HL-60 (cell line): ENCODE results near the gene IFI27L1.

Source experiments
- DNase-seq, 2 experiments: peaks; one replicate each; pipeline ENCODE4 v3.0.0-alpha.2; 2010 to 2020; ENCODE audit warnings: low read depth in 1 of 2, low spot score in 1 of 2
- H3K27ac ChIP-seq: fragments of 250-450 bp; sonication (Bioruptor Pico); replicated peaks from 2 replicates; pipeline ENCODE4 v1.5.1; 2020; ENCODE audit warnings: mild to moderate bottlenecking, moderate library complexity
- H3K27me3 ChIP-seq: fragments of 250-450 bp; sonication (Bioruptor Pico); 2 replicates; pipeline ENCODE4 v1.5.1; 2021; ENCODE audit warnings: mild to moderate bottlenecking, moderate library complexity; ENCODE audit not compliant: insufficient read depth, poor library complexity, severe bottlenecking
- H3K4me3 ChIP-seq: replicated peaks from 2 replicates; pipeline ENCODE4 v1.5.1; 2011; ENCODE audit warnings: mild to moderate bottlenecking, control low read depth, low read length; ENCODE audit not compliant: insufficient read depth
- CTCF ChIP-seq: IDR thresholded peaks from one replicate; pipeline ENCODE4 v1.5.1; 2011; ENCODE audit warnings: low read length, control low read depth, inconsistent platforms; ENCODE audit not compliant: insufficient read depth
- GABPA ChIP-seq: IDR thresholded peaks from 2 replicates; pipeline ENCODE4 v1.6.1; 2012; ENCODE audit warnings: low read depth
- POLR2AphosphoS5 ChIP-seq: IDR thresholded peaks from 2 replicates; pipeline ENCODE4 v1.6.1; 2012; ENCODE audit warnings: low read depth
- SPI1 ChIP-seq: IDR thresholded peaks from 2 replicates; pipeline ENCODE4 v1.6.1; 2012; ENCODE audit warnings: low read depth, mild to moderate bottlenecking, borderline replicate concordance
- TF ChIP-seq, protein P1 (sequence below): IDR thresholded peaks from 2 replicates; pipeline ENCODE4 v1.6.1; 2012; ENCODE audit warnings: low read depth; ENCODE audit not compliant: insufficient replicate concordance

IFI27L1 gene

GRCh38 chr14:94124582-94125377 lies 43.7 kb downstream of the IFI27L1 start:
- DNase-seq, result no peak
- no peak overlapping the region for H3K27ac ChIP-seq
- TF ChIP-seq, protein P1, sequence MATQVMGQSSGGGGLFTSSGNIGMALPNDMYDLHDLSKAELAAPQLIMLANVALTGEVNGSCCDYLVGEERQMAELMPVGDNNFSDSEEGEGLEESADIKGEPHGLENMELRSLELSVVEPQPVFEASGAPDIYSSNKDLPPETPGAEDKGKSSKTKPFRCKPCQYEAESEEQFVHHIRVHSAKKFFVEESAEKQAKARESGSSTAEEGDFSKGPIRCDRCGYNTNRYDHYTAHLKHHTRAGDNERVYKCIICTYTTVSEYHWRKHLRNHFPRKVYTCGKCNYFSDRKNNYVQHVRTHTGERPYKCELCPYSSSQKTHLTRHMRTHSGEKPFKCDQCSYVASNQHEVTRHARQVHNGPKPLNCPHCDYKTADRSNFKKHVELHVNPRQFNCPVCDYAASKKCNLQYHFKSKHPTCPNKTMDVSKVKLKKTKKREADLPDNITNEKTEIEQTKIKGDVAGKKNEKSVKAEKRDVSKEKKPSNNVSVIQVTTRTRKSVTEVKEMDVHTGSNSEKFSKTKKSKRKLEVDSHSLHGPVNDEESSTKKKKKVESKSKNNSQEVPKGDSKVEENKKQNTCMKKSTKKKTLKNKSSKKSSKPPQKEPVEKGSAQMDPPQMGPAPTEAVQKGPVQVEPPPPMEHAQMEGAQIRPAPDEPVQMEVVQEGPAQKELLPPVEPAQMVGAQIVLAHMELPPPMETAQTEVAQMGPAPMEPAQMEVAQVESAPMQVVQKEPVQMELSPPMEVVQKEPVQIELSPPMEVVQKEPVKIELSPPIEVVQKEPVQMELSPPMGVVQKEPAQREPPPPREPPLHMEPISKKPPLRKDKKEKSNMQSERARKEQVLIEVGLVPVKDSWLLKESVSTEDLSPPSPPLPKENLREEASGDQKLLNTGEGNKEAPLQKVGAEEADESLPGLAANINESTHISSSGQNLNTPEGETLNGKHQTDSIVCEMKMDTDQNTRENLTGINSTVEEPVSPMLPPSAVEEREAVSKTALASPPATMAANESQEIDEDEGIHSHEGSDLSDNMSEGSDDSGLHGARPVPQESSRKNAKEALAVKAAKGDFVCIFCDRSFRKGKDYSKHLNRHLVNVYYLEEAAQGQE, result no peak
- TF ChIP-seq CTCF (no peak), GABPA (no peak), SPI1 (no peak), POLR2AphosphoS5 (no peak)

DNA sequence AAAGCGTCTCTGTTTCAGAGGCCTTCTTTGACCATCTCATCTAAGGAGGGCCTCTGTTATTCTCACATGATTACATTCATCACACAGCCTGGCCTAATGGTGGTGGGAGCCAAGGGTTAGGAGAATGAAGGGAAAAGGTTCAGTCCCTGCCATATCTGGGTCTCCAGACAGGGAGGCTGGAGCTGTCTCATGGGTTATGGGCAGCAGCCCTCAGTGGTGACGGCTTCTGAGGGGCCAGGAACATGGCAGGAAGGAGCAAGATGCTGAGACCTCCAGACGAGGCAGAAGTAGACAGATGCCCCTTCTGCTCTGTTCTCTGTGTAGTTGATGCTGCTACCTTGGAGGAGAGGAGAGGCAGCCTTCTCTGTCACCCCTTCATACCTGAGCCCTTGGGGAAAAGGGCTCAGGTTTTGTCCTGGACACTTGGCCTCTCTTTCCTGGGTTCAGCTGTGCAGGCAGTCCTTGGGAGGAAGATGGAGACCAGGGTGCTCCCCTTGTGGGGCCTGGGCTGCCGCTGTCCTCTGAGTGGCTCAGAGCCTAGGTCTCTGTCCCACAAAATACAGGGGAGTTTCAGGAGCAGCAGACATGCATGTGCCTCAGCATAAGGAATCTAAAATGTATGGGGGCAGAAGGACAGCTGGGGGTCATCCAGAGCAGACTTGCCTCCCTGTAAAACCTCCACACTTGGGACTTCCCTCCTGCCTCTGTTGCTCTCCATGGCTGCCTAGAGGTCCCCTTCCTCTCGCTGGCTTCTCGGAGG lies 44.7 kb downstream of the IFI27L1 start:
- TF ChIP-seq POLR2AphosphoS5 (no peak), SPI1 (no peak), CTCF (no peak)
- no peak for DNase-seq
- Histone ChIP-seq H3K27me3 (peaks cover 5% of the 10 kb centered on the region), H3K27ac (no peak overlapping the region), H3K4me3 (no peak overlapping the region)

More at GRCh38 chr14:94124582-94125377, 43.7 kb downstream of the IFI27L1 start:
- Histone ChIP-seq H3K4me3 (no peak overlapping the region), H3K27me3 (no peaks in the 10 kb centered on the region)

DNA sequence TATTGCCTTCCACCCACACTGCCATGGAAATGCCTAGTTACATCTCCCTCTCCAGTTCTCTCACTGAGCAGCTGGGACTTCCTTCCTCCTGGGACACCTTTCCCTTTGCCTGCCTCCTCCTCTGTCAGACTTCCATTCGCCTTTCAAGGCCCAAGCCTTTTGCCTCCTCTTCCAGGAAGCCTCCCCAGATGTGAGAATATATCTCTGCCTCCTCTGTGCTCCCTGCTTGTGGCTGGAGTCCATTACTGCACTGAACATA lies 45.2 kb downstream of the IFI27L1 start:
- Histone ChIP-seq H3K4me3 (no peak overlapping the region), H3K27me3 (peaks cover 5% of the 10 kb centered on the region), H3K27ac (no peak overlapping the region)
- no peak for DNase-seq
- TF ChIP-seq CTCF, result no peak
- no peak for TF ChIP-seq GABPA
- TF ChIP-seq, protein P1, result no peak
- TF ChIP-seq SPI1, result no peak
- TF ChIP-seq POLR2AphosphoS5, result no peak
